ENCODE data around the gene RRM2. TPM values are rescaled to one million over a fixed set of nuclear protein-coding genes. Genes with fewer than 3 reads are reported as not detected.
"Not testable (repeated sequence)": the region's sequence is repeated elsewhere in the genome, so short reads cannot be mapped to it uniquely, and the experiment has no call there.

The RRM2 gene
- total RNA-seq, 1 experiment from 2014 or later = 137 TPM

- no peak for DNase-seq (ENCODE audit: low spot score)
Measured at GRCh38 chr2:10091182-10091888, 31.2 kb upstream of the RRM2 start.

DNA sequence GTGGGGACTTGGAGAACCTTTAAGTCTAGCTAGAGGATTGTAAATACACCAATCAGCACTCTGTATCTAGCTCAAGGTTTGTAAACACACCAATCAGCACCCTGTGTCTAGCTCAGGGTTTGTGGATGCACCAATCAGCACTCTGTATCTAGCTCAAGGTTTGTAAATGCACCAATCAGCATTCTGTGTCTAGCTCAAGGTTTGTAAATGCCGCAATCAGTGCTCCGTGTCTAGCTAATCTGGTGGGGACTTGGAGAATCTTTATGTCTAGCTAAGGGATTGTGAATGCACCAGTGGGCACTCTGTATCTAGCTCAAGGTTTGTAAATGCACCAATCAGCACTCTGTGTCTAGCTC is 30.7 kb upstream of the RRM2 start:
- not testable (repeated sequence) for DNase-seq (ENCODE audit: low spot score)

- DNase-seq (ENCODE audit: low spot score) = no peak
Measured at GRCh38 chr2:10094271-10094814, 28.2 kb upstream of the RRM2 start.

- no peak for DNase-seq (ENCODE audit: low spot score)
Measured at GRCh38 chr2:10095175-10095574, 27.4 kb upstream of the RRM2 start.

- no peak for DNase-seq (ENCODE audit: low spot score)
Measured at GRCh38 chr2:10096641-10097040, 25.9 kb upstream of the RRM2 start.

DNA sequence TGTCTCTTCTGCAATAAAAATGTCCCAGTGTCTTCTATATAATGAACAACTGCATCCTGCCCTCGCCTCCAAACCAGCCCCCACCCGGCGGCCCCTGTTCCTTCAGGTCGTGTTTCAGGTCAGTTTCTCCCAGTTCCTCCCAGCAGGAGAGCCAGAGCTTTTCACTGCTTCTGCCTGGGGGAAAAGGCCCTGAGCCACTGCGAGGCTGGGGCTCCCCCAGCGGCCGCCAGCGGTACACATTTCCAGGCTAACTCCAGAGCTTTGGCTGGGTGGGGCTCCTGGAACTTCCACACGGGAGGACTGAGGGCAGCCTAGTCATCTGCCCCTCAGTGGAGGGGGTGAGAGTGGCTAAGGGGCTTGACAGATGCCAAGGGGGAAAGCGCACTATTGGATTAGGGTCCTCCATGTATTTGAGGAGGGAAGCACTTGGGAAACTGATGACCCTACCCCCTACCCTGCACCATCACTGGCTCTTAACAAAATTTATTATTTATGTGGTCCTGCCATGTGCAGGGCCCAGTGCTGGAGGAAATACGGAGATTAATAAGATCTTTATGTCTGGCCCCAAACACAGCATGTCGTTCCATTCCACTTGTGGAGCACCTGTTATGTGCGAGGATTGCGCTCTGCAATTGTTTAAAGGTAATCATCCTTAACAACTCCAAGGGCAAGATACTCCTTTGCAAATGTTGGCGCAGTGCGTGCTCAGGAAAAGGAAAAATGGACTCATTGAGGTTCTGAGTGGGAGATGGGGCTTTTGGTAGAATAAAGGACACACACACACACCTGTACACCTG is 25.0 kb upstream of the RRM2 start:
- peak; percentile 66 for DNase-seq (ENCODE audit: low spot score)

DNA sequence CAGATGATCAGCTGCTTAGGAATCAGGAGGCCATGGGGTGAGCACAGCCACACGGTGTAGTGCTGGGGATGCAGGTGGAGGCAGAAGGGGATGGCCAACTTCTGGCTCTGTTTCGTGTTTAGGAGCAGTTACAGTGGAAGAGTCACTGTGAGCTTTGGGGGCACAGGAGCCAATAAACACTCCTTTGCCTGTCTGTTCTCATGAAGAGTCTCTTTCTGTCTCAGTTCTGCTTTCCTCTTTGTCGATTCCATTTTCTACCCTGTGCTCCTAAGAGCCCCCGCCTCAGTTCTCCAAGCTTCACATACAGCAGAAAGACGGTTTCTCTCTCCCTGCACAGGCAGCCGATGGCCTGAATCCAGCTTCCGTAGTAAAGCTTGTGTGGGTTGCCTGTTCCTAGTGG is 21.0 kb upstream of the RRM2 start:
- no peak for DNase-seq (ENCODE audit: low spot score)

- DNase-seq (ENCODE audit: low spot score) = no peak
Measured at GRCh38 chr2:10103179-10103578, 19.4 kb upstream of the RRM2 start.

GRCh38 chr2:10104906-10105305 is 17.6 kb upstream of the RRM2 start:
- DNase-seq (ENCODE audit: low spot score) = not testable (repeated sequence)

- no peak for DNase-seq (ENCODE audit: low spot score)
Measured at GRCh38 chr2:10109311-10109710, 13.2 kb upstream of the RRM2 start.

- no peak for DNase-seq (ENCODE audit: low spot score)
Measured at GRCh38 chr2:10119027-10119325, 3.6 kb upstream of the RRM2 start.

DNA sequence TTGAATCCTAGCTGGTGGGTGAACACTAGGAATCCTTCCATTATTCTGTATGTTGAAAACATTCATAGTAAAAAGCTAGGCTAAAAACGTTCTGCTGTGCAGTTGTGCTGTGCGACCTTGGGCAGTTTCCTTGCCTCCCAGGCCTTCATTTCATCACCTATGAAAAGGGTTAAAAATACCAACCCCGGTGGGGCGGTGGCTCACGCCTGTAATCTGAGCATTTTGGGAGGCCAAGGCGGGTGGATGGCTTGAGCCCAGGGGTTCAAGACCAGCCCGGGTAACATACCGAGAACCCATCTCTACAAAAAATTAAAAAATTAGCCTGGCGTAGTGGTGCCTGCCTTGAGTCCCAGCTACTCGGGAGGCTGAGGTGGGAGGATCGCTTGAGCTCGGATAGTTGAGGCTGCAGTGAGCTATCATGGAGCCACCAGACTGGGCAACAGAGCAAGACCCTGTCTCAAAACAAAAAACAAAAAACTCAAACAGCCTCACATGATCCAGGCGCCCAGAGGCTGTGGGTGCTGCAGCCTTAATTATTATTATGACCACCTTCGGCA is 2.9 kb upstream of the RRM2 start:
- no peak for DNase-seq (ENCODE audit: low spot score)

DNA sequence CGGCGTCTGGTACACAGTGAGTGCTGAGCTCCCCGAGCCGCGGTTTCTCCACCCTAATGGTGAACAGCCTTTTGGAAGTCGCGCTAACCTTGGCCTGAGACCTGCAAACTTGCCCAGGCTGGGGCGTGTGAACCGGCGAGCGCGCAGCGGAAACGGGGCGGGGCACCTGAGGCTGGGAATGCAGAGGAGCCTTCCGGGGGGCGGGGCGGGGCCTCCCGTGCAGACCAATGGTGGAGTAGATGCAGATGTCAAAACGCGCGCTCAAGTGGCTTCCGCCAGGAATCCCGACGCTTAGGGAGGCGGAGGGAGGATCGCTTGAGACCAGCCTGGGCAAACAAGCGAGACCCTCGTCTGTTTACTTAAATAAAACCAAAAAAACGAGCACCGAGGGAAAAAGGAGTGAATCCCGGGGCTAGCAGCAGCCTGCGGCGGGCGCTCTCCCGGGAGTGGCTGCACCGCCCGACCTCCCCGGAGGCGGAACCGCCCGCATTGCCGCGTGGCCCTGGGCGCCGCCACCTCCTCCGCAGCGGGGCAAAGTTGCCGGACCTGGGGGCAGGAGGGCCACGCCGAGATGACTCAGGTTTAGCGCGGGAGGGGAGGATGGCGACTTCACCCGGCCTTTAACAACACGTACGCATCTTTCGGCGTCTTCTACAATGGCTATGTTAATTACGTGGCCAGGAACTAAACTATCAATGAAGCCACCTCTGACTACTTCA is 2.2 kb upstream of the RRM2 start:
- DNase-seq (ENCODE audit: low spot score) = peak; percentile 94

GRCh38 chr2:10120877-10121574 is 1.5 kb upstream of the RRM2 start:
- no peak for DNase-seq (ENCODE audit: low spot score)

DNA sequence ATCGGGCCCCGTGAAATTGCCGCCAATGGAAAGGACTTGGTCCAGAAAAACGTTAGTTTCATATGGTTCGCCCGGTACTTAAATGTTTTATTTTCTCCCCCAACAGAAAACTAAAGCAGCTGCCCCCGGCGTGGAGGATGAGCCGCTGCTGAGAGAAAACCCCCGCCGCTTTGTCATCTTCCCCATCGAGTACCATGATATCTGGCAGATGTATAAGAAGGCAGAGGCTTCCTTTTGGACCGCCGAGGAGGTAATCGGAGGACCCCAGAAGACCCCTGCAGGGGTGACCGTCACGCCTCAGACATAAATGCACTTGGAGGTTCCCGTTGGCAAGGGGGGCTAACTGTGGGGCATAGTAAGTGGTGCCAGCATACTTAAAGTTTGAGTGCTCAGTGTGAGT is 742 bp downstream of the RRM2 start:
- no peak for DNase-seq (ENCODE audit: low spot score)

DNA sequence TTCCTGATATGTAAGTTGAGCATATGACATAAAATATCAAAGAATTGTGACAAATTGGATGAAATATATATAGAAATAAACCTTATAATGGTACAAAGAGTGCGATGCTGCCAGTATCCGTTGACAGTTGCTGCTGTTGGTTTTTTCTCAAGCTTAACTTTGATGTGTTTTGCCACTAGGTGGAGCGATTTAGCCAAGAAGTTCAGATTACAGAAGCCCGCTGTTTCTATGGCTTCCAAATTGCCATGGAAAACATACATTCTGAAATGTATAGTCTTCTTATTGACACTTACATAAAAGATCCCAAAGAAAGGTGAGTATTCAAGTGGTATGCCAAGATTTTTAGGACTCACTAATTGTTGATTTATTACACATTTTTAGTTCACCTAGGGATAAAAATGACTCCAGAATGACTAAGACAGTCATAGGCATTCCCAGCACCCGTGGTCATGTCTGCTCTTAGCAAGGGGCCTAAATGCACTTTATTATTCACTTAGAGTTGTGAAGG is 2.1 kb downstream of the RRM2 start:
- peak; percentile 68 for DNase-seq (ENCODE audit: low spot score)

- no peak for DNase-seq (ENCODE audit: low spot score)
Measured at GRCh38 chr2:10125842-10126631, 3.5 kb downstream of the RRM2 start.

DNA sequence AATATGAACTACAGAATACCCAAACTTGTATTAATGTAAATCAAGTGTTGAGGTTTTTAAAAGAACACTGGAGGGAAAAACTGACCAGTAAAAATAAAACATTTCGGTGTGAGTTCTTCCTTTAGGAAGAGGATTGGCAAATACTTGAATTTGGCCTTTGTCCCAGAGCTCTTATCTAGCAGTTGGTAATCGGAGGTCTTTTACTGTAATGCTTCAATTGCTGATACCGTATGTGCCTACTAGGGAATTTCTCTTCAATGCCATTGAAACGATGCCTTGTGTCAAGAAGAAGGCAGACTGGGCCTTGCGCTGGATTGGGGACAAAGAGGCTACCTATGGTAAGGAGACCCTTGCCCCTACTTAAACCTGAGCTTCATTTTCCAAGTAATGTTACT is 4.1 kb downstream of the RRM2 start:
- DNase-seq (ENCODE audit: low spot score) = no peak

- DNase-seq (ENCODE audit: low spot score) = no peak
Measured at GRCh38 chr2:10128420-10128819, 5.9 kb downstream of the RRM2 start.

DNA sequence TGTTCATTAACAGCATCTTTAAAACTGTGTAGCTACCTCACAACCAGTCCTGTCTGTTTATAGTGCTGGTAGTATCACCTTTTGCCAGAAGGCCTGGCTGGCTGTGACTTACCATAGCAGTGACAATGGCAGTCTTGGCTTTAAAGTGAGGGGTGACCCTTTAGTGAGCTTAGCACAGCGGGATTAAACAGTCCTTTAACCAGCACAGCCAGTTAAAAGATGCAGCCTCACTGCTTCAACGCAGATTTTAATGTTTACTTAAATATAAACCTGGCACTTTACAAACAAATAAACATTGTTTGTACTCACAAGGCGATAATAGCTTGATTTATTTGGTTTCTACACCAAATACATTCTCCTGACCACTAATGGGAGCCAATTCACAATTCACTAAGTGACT is 7.0 kb downstream of the RRM2 start:
- DNase-seq (ENCODE audit: low spot score) = no peak
